Measurements from ENCODE around the gene SHF. TPM values are rescaled to one million over a fixed set of nuclear protein-coding genes. Genes with fewer than 3 reads are reported as not detected.

The SHF gene
- total and polyA plus RNA-seq, 2 of the 8 experiments (the other 6 are each of a cell fraction or from before 2014, with no cell fraction given) = 13.1 to 26.7 TPM

GRCh38 chr15:45147606-45148005, 40.2 kb downstream of the SHF start:
- Histone ChIP-seq H2BK12ac (ENCODE audit: low read depth, low read length) (no peak overlapping the region), H3K27me3 (replicated peaks in 1 of 4; ENCODE audit: control insufficient read depth in 3 of 4, extremely low read depth in 1 of 4, insufficient read depth in 3 of 4, low read length in 3 of 4) (no peaks in the 10 kb centered on the region; a peak in 1 of 7 replicates), H3K9me3 (ENCODE audit: insufficient read depth in 2 of 2, low read depth in 1 of 2, low read length in 1 of 2) (no peaks in the 10 kb centered on the region), H4K91ac (replicated peaks; ENCODE audit: insufficient read length, low read length) (no peak overlapping the region), H3K27ac (ENCODE audit: low read depth, low read length) (no peak overlapping the region), H3K79me2 (ENCODE audit: control insufficient read depth in 1 of 2, insufficient read depth in 2 of 2, low read length in 2 of 2) (no peaks in the 10 kb centered on the region), H3K23me2 (ENCODE audit: low read depth, low read length) (no peaks in the 10 kb centered on the region), H2AFZ (ENCODE audit: low read length) (no peak overlapping the region), H2BK20ac (ENCODE audit: low read length) (no peak overlapping the region), H3K4me1 (replicated peaks in 1 of 4; ENCODE audit: control insufficient read depth in 3 of 4, insufficient read depth in 4 of 4, low read length in 3 of 4) (no peaks in the 10 kb centered on the region; a peak in 1 of 7 replicates), H3K79me1 (ENCODE audit: low read depth, low read length) (no peaks in the 10 kb centered on the region; the same call in 1 of the 2 replicates), H3K4me3 (ENCODE audit: extremely low read depth in 1 of 4, insufficient read depth in 2 of 4, low read depth in 3 of 4, low read length in 4 of 4) (no peak overlapping the region), H2AK5ac (ENCODE audit: low read depth, low read length) (no peak overlapping the region), H3K9ac (replicated peaks in 1 of 4; ENCODE audit: extremely low read depth in 1 of 4, low read depth in 3 of 4, low read length in 3 of 4) (no peak overlapping the region), H3K14ac (ENCODE audit: insufficient read length) (no peak overlapping the region), H2BK5ac (ENCODE audit: low read depth, low read length) (no peak overlapping the region), H3K36me3 (ENCODE audit: control insufficient read depth in 2 of 4, insufficient read depth in 4 of 4, low read length in 3 of 4) (no peaks in the 10 kb centered on the region), H4K20me1 (replicated peaks in 1 of 2; ENCODE audit: control insufficient read depth in 1 of 2, insufficient read depth in 2 of 2, low read length in 2 of 2) (no peaks in the 10 kb centered on the region), H4K5ac (ENCODE audit: insufficient read length, low read depth, low read length) (no peak overlapping the region), H2BK120ac (replicated peaks; ENCODE audit: low read depth, low read length) (no peak overlapping the region), H2BK15ac (ENCODE audit: low read length) (no peak overlapping the region), H3K23ac (ENCODE audit: insufficient read length) (no peak overlapping the region), H3K4ac (replicated peaks; ENCODE audit: insufficient read length, low read depth, low read length) (no peak overlapping the region), H3K56ac (replicated peaks; ENCODE audit: insufficient read length, low read depth, low read length) (no peak overlapping the region), H4K8ac (ENCODE audit: extremely low read depth, insufficient read depth, low read length) (no peak overlapping the region), H3K18ac (ENCODE audit: extremely low read depth, low read length) (no peak overlapping the region), H3K4me2 (ENCODE audit: insufficient read depth in 1 of 2, low read depth in 2 of 2, low read length in 2 of 2) (no peak overlapping the region)
- FAIRE-seq (no peak), DNase-seq (ENCODE audit: low read depth in 1 of 2, low spot score in 2 of 2) (no peak)
- 88% methylated on average over 7 of the region's 7 CpGs; no CpG with 5 or more reads in 1 of the 2 experiments for WGBS, 2 experiments (ENCODE audit: extremely low coverage in 1 of 2, insufficient coverage in 1 of 2, insufficient read length in 1 of 2, insufficient replicate concordance in 2 of 2, low coverage in 1 of 2, low lambda C conversion rate in 2 of 2, missing lambda C conversion rate in 1 of 2)
- POLR2A ChIA-PET (ENCODE audit: partially characterized antibody) = interaction anchor here (1.4 kb wide), 1 partner anchor 9 kb away, joined by 4 read pairs; no protein-coding TSS in a partner anchor
- CTCF ChIA-PET (ENCODE audit: partially characterized antibody) = interaction anchor here (0.7 to 3.1 kb wide), 6 partner anchors 9 to 129 kb away, joined by 3 to 12 read pairs (median 4); no protein-coding TSS in a partner anchor
- TF ChIP-seq SP2 (IDR thresholded peaks at IDR 0.05; ENCODE audit: low read length) (no peak), CREB1 (IDR thresholded peaks at IDR 0.05) (no peak), CBX5 (IDR thresholded peaks at IDR 0.05; ENCODE audit: low read depth, low read length) (no peak)
